Activated T-cell treated with anti-CD3 and anti-CD28 coated beads, Interleukin-2, amount 50 U/mL, for 72 hours (primary cell): ENCODE data around the gene HSFX2. TPM values are rescaled to one million over a fixed set of nuclear protein-coding genes. Genes with fewer than 3 reads are reported as not detected.
A peak's percentile ranks its signal among the peaks of the same experiment; 100 is the strongest.
"Not testable (repeated sequence)": the region's sequence is repeated elsewhere in the genome, so short reads cannot be mapped to it uniquely, and the experiment has no call there.

ENCODE experiments used
- ATAC-seq, 2 donors: fragments of 150-1000 bp; cut with Tn5 transposase; replicated peaks in 1 of 2; 2 replicates each; pipeline ENCODE4 v1.10.0; 2021; ENCODE audit warnings: moderate library complexity in 2 of 2, mild to moderate bottlenecking in 1 of 2
- DNase-seq, 2 donors: peaks; one replicate each; pipeline ENCODE4 v3.0.0; 2021 to 2022; ENCODE audit warnings: mixed read lengths in 1 of 2
- H3K27ac Mint-ChIP-seq: one replicate; pipeline ENCODE4 v1.8.0; 2022; ENCODE audit warnings: mild to moderate bottlenecking, moderate library complexity, mixed read lengths
- H3K27me3 Mint-ChIP-seq: one replicate; pipeline ENCODE4 v1.8.0; 2022; ENCODE audit warnings: low read depth, mixed read lengths
- H3K36me3 Mint-ChIP-seq, 2 donors: one replicate each; pipeline ENCODE4 v1.8.0; 2022; ENCODE audit warnings: mixed read lengths in 2 of 2, mild to moderate bottlenecking in 1 of 2; ENCODE audit not compliant: insufficient read depth in 2 of 2
- H3K4me1 Mint-ChIP-seq: one replicate; pipeline ENCODE4 v1.8.0; 2022; ENCODE audit warnings: low read depth, mixed read lengths
- H3K4me3 Mint-ChIP-seq, 2 donors: one replicate each; pipeline ENCODE4 v1.8.0; 2022; ENCODE audit warnings: mild to moderate bottlenecking in 2 of 2, mixed read lengths in 2 of 2, moderate library complexity in 2 of 2
- H3K9me3 Mint-ChIP-seq, 2 donors: one replicate each; pipeline ENCODE4 v1.8.0; 2022; ENCODE audit warnings: mixed read lengths in 2 of 2
- total RNA-seq, 2 donors: library from RNA; stranded (reverse); gene quantifications; one replicate each; pipeline ENCODE4 v1.2.3, GENCODE V29; 2022

HSFX2 gene, protein sequence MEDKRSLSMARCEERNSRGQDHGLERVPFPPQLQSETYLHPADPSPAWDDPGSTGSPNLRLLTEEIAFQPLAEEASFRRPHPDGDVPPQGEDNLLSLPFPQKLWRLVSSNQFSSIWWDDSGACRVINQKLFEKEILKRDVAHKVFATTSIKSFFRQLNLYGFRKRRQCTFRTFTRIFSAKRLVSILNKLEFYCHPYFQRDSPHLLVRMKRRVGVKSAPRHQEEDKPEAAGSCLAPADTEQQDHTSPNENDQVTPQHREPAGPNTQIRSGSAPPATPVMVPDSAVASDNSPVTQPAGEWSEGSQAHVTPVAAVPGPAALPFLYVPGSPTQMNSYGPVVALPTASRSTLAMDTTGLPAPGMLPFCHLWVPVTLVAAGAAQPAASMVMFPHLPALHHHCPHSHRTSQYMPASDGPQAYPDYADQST
- total RNA-seq, result under 1 TPM; 0.17 to 0.39 TPM

DNA sequence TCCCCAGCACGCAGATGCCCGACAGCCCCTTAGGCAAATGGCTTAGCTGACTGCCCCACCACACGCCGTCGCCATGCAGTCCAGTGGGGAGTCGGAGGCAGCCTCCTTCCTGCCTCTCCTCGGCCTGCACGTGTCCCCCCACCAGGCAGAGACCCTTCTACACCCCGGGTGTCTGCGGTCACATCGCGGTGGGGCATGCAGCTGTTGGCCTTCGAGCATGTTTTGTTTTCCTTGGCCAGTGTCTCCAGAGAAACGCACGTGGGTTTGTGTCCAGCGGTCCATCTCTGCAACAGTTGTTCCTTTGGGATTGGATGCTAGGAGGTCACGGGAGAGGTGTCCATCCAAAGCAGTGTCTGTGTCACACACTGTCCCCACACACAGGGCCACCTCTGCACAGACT lies at the start of gene HSFX2:
Gene HSFX2, minus strand, starts transcription at position 101 of the 400 bp plus-strand sequence. CDS start 614 bp downstream, outside the sequence.
- DNase-seq, ATAC-seq, H3K36me3 Mint-ChIP-seq, H3K4me1 Mint-ChIP-seq, H3K4me3 Mint-ChIP-seq, H3K9me3 Mint-ChIP-seq, H3K27ac Mint-ChIP-seq, H3K27me3 Mint-ChIP-seq: not testable (repeated sequence)

DNA sequence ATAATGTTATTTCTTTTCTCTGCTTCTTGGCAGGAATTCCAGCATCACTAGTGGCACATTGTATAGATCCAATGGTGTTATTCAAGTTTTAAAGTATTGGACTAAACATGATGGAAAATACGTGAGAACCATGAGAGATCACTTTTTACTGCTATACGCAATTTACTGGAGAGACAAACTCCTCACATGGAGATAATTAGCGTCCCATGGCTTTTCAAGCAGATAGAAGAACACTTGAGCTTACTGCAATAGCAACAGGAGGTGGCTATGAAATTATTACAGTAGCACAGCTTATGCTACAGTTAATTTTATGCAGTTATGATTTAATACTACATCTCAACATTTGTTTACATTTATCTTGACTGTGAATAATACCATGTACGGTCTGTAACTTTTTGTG lies 48.4 kb upstream of the HSFX2 start:
- no peaks in the 10 kb centered on the region for H3K4me1 Mint-ChIP-seq
- no peak overlapping the region for H3K27ac Mint-ChIP-seq
- H3K9me3 Mint-ChIP-seq, result no peaks in the 10 kb centered on the region
- no peaks in the 10 kb centered on the region for H3K36me3 Mint-ChIP-seq
- H3K4me3 Mint-ChIP-seq, result no peak overlapping the region
- no peak for DNase-seq
- no peak for ATAC-seq
- peaks cover 39% of the 10 kb centered on the region for H3K27me3 Mint-ChIP-seq

DNA sequence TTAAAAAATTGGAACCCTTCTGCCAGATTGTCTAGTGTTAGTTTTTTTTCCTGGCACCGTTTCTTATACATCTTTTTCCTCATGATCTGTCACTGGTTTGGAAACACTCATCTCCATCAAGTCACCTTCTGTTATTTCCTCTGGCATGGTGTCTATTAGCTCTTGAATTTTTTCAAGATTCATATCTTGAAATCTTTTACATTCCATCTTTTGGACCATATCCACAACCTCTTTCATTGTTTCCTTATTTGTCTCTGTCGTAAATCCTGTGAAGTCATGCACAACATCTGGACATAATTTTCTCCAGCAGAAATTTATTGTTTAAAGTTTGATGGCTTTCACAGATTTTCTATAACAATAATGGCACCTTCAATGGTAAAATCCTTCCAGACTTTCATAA lies 46.7 kb upstream of the HSFX2 start:
- Mint-ChIP-seq H3K27me3 (peaks cover 39% of the 10 kb centered on the region), H3K4me3 (no peak overlapping the region), H3K9me3 (no peaks in the 10 kb centered on the region), H3K36me3 (no peaks in the 10 kb centered on the region), H3K27ac (no peak overlapping the region), H3K4me1 (no peaks in the 10 kb centered on the region)
- ATAC-seq, result no peak
- no peak for DNase-seq

DNA sequence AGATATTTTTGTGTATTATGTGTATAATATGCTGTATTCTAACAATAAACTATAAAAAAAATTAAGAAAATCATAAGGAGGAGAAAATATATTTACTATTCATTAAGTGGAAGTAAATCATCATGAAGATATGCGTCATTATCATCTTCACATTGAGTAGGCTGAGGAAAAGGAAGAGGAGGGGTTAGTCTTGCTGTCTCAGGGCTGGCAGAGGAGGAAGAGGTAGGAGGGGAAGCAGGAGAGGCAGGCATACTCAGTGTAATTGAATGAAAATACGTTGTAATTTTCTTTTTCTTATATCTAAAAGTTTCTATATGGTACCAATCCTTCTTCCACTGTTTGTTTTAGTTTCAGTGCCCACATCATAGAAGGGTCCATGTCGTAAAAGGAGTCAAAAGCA lies 46.3 kb upstream of the HSFX2 start:
- peak in 1 of 2 donors; percentile 38 for ATAC-seq
- Mint-ChIP-seq H3K4me1 (no peaks in the 10 kb centered on the region), H3K9me3 (peaks cover 0 to 1% of the 10 kb centered on the region in 2 donors), H3K27ac (no peak overlapping the region), H3K27me3 (peaks cover 36% of the 10 kb centered on the region), H3K36me3 (no peaks in the 10 kb centered on the region), H3K4me3 (no peak overlapping the region)
- no peak for DNase-seq

DNA sequence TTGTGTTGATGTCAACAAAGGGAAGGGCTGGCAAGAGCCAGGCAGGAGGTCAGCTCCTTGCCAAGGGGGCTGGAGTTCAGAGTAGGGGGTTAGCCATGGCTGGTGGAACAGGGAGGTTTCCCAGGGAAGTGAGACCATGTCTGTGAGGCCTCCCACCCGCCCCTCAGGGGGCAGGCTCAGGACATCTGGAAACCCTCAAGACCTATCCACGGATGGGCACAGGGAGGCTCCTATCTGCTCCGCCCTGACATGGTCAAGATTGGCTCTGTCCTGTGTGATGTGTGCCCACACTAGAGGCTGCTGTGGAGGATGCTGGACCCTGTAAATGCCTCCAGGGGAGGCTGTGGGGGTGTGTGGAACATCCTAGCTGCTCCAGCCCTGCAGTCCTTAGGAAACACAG lies 44.5 kb upstream of the HSFX2 start:
- H3K9me3 Mint-ChIP-seq, result peaks cover 0 to 1% of the 10 kb centered on the region in 2 donors
- H3K27me3 Mint-ChIP-seq, result peaks cover 35% of the 10 kb centered on the region
- no peak for DNase-seq
- no peaks in the 10 kb centered on the region for H3K36me3 Mint-ChIP-seq
- H3K4me1 Mint-ChIP-seq, result no peaks in the 10 kb centered on the region
- no peak overlapping the region for H3K4me3 Mint-ChIP-seq
- no peak overlapping the region for H3K27ac Mint-ChIP-seq
- no peak for ATAC-seq

DNA sequence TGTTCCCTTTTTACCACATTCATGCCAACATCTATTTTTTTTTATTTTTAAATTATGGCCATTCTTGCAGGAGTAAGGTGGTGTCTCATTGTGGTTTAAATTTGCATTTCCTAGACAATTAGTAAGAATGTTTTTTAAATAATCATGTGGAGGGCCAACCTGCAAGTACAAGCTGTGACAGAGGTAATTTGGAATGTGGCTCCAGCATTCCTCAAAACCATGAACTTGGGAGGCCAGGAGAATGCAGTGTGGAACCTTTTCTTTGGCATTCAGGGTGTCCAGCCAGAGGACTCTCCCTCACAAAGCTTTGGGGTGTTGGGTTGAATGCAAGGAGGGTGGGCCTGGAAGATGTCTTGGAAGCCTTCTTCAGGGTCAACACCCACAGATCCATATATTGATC lies 43.7 kb upstream of the HSFX2 start:
- Mint-ChIP-seq H3K36me3 (no peaks in the 10 kb centered on the region), H3K4me1 (no peaks in the 10 kb centered on the region), H3K4me3 (no peak overlapping the region), H3K27ac (no peak overlapping the region), H3K9me3 (peaks cover 0 to 1% of the 10 kb centered on the region in 2 donors), H3K27me3 (peaks cover 39% of the 10 kb centered on the region)
- ATAC-seq (no peak), DNase-seq (no peak)

DNA sequence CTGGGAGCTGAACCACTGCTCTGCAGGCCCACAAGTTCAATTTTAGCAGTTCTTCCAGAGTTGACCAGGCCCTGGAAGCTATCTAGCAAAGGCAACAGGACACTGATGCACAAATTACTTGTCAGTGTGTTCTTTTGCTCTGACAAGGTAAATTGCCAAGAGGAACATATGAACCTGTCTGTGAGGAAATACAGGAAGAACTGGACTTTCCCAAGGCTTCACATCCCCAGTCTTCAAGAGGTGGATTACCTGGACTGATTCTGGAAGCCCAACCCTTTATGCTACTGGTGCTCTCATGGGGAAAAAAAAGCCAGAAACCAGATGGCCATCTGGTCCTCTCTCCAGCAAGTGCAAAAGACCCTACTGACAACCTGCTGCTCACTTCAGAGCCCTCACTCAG lies 38.4 kb upstream of the HSFX2 start:
- Mint-ChIP-seq H3K9me3 (peaks cover 0 to 1% of the 10 kb centered on the region in 2 donors), H3K27ac (no peak overlapping the region), H3K27me3 (peaks cover 17% of the 10 kb centered on the region), H3K4me1 (peaks cover 30% of the 10 kb centered on the region), H3K4me3 (no peak overlapping the region), H3K36me3 (peaks cover 0 to 3% of the 10 kb centered on the region in 2 donors)
- no peak for DNase-seq
- no peak for ATAC-seq

DNA sequence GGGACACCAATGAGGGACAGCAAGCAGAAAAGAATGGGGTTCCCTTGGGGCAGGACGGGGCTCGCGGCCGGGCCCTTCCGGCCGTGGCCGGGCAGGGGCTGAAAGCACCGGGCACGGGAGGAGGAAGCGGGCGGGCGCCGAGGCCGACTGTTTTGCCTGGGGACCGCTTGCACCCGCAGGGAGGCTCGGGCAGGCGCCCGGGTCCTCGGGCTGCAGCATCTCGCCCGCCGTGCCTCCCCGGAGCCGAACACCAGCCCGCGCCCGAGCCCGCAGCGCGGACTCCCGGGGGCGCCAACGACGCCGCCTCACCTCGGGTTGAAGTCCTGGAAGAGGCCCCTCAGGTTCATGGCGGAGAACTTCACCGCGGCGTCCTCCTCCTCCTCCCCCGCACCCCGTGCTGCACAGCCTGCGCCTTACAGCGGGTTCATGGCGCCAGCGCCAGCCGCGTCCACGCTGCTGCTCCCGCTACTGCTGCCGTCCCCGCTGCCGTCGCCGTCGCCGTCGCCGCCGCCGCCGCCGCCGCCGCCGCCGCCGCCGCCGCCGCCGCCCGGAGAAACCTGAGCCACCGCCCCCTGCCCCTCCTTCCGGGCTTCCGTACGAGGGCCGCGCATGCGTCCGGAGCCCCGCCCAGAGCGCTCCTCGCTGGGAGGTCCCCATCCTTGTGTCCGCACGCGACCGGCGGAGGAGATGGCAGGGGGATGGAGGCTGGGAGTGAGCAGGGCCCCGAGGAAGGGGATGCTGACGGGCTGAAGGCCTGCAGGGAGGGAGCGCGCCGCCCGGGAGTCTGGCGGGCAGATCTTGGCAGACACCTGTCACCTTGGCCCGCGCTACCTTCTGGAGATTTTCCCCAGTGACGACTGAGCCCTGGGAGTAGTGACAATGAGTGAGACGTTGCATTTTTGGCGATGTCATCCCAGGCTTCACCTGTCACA lies 36.4 kb upstream of the HSFX2 start, which contains the start of gene TMEM185A:
Gene TMEM185A, minus strand, starts transcription at position 559 of the 932 bp plus-strand sequence. Its CDS starts 212 bp downstream, at position 347.
- H3K27me3 Mint-ChIP-seq, result peaks cover 19% of the 10 kb centered on the region
- H3K27ac Mint-ChIP-seq, result peak within 1 kb of the TSS; percentile 79
- ATAC-seq (peak; percentile 91 to 94), DNase-seq (peak; percentile 79 to 81)
- peak within 1 kb of the TSS; percentile 91 to 93 for H3K4me3 Mint-ChIP-seq
- H3K9me3 Mint-ChIP-seq, result peaks cover 0 to under 1% of the 10 kb centered on the region in 2 donors
- H3K4me1 Mint-ChIP-seq, result peaks cover 40% of the 10 kb centered on the region
- H3K36me3 Mint-ChIP-seq, result peaks cover 0 to 3% of the 10 kb centered on the region in 2 donors

DNA sequence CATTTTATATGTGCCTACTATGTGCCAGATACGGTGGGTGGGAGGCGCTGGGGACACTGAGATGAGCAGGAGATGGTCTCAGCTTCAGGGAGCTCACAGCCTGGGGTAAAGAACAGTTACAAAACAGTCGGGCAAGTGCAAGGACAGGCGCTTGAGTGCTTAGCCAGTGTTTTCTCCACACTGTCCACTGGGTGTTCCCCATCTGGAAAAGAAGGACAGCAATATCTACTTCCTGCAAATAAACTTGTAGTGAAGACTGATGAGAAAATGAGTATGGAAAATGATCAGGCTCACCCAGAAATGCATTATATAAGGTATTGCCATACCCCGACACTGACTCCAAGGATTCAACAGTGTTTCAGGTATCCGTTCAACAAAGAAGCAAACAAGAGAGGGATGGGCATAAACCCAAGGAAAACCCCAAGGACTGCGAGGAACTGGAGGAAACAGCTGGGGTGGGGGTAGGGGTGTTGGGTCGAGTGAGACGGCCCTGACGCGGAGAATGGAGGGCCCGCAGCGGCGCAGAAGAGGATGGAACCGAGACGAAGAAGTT lies 35.6 kb upstream of the HSFX2 start:
- H3K27ac Mint-ChIP-seq, result peak overlapping the region; percentile 79
- peak overlapping the region; percentile 91 to 93 for H3K4me3 Mint-ChIP-seq
- no peaks in the 10 kb centered on the region for H3K9me3 Mint-ChIP-seq
- DNase-seq (no peak), ATAC-seq (no peak)
- peaks cover 40% of the 10 kb centered on the region for H3K4me1 Mint-ChIP-seq
- H3K36me3 Mint-ChIP-seq, result peaks cover 0 to 3% of the 10 kb centered on the region in 2 donors
- peaks cover 21% of the 10 kb centered on the region for H3K27me3 Mint-ChIP-seq

DNA sequence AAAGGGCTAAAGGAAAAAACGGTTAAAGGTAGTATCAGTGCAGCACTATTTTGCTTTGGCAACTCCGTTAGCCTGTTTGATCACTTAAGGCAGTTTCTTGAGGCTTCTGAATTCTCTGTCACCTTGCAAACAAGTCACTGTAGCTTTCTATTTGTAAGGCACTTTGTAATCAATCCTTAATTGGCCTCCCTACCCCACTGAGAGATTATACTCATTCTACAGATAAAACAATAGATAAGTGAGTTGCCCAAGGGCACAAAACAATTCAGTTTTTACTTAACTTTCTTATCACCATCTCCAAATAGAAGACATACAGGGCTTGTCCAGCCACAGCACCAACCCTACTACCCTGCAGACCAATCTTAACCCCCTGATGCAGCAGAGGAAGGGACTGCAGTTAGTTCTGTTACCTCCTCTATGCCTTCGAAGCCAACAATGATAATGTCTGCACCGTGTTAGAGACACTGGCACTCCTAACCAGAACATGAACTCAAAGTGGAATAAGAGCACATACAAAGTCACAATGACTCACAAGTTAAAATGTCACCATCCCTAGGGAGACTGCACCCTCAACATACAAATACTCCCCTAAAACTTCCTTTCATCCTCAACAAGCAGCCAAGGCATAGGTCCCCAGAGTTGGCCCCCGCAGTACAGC lies 34.7 kb upstream of the HSFX2 start:
- Mint-ChIP-seq H3K9me3 (no peaks in the 10 kb centered on the region), H3K27ac (no peak overlapping the region), H3K27me3 (peaks cover 13% of the 10 kb centered on the region), H3K4me3 (peak overlapping the region; percentile 91 to 93), H3K4me1 (peaks cover 41% of the 10 kb centered on the region), H3K36me3 (peaks cover 0 to 3% of the 10 kb centered on the region in 2 donors)
- ATAC-seq, result no peak
- DNase-seq, result no peak

DNA sequence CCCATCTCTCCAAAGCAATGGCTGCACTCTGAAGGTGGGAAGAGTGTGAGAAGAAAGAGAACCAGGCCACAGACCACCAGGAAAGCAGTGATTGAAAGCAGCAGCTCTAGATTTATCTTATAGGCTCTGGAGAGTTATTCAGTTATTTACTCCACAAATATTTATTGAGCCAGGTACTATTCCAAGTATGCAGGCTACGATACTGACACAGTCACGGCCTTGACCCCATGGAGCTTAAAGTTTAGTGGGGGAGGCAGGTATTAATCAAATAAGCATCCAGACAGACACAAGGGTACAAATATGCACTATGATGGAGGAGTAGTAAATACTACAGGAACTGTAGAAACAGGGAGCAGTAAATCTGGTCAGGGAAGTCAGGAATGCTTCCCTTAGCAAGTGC lies 33.7 kb upstream of the HSFX2 start:
- Mint-ChIP-seq H3K27me3 (peaks cover 6% of the 10 kb centered on the region), H3K4me1 (peaks cover 50% of the 10 kb centered on the region), H3K4me3 (no peak overlapping the region), H3K27ac (no peak overlapping the region), H3K9me3 (no peaks in the 10 kb centered on the region), H3K36me3 (peaks cover 0 to 3% of the 10 kb centered on the region in 2 donors)
- DNase-seq (no peak), ATAC-seq (no peak)

DNA sequence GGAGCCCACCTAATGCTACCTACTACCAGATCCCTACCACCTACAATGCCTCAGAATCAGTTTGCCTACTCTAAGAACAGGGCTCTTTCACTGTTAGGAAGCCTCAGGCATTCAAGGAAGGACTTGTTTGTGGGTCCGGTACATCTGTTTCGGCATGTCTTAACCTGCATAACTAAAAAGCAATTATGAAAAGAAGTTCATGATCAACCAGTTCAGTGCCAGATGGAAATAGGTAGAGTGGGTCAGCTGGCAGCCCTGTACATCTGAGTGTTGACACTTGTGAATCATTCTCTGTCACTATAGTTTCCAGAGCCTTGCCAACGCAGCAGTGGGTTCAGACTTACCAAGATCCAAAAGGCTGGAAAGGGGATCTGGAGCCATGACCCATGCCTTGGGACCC lies 33.2 kb upstream of the HSFX2 start:
- H3K27me3 Mint-ChIP-seq, result peaks cover 9% of the 10 kb centered on the region
- ATAC-seq, result no peak
- no peaks in the 10 kb centered on the region for H3K9me3 Mint-ChIP-seq
- H3K36me3 Mint-ChIP-seq, result peaks cover 0 to 3% of the 10 kb centered on the region in 2 donors
- no peak for DNase-seq
- no peak overlapping the region for H3K27ac Mint-ChIP-seq
- no peak overlapping the region for H3K4me3 Mint-ChIP-seq
- peaks cover 50% of the 10 kb centered on the region for H3K4me1 Mint-ChIP-seq
